HepG2 (cell line): ENCODE results near the gene FCHO1. TPM values are rescaled to one million over a fixed set of nuclear protein-coding genes. Genes with fewer than 3 reads are reported as not detected.
A peak's percentile ranks its signal among the peaks of the same experiment; 100 is the strongest.

ENCODE experiments used
- DNMT3B ChIP-seq: conservative IDR thresholded peaks from 2 replicates; pipeline ENCODE4 v1.6.1; 2016; ENCODE audit warnings: missing biosample characterization, control low read depth
- FOSL2 ChIP-seq: sonication (generic); formaldehyde crosslinking; IDR thresholded peaks from 2 replicates; pipeline ENCODE4 v1.4.0; 2020; ENCODE audit warnings: missing genetic modification reagents
- IRF1 ChIP-seq: sonication (generic); formaldehyde crosslinking; IDR thresholded peaks from 2 replicates; pipeline ENCODE4 v1.4.0; 2020; ENCODE audit warnings: low read depth, mild to moderate bottlenecking, missing genetic modification reagents
- MTF2 ChIP-seq: sonication (generic); formaldehyde crosslinking; IDR thresholded peaks from 2 replicates; pipeline ENCODE4 v1.5.0; 2020; ENCODE audit warnings: missing genetic modification reagents, borderline replicate concordance
- NFYB ChIP-seq: sonication (generic); formaldehyde crosslinking; IDR thresholded peaks from 2 replicates; pipeline ENCODE4 v1.4.0; 2020; ENCODE audit warnings: missing genetic modification reagents
- PBX2 ChIP-seq: IDR thresholded peaks from 2 replicates; pipeline ENCODE4 v1.6.1; 2016; ENCODE audit warnings: control low read depth
- SRSF1 ChIP-seq: fragments of 200-400 bp; formaldehyde crosslinking; optimal IDR thresholded peaks from 2 replicates; pipeline ENCODE3; 2017; ENCODE audit warnings: mild to moderate bottlenecking, low read depth, low read length, moderate library complexity
- TERF1 ChIP-seq: sonication (generic); formaldehyde crosslinking; IDR thresholded peaks from 2 replicates; pipeline ENCODE4 v1.8.0; 2022; ENCODE audit warnings: mild to moderate bottlenecking, missing genetic modification reagents, moderate library complexity
- THRA ChIP-seq: sonication (generic); formaldehyde crosslinking; IDR thresholded peaks from 2 replicates; pipeline ENCODE4 v1.4.0; 2020; ENCODE audit warnings: missing genetic modification reagents, borderline replicate concordance
- XRCC5 ChIP-seq: fragments of 200-400 bp; formaldehyde crosslinking; optimal IDR thresholded peaks from 2 replicates; pipeline ENCODE3; 2017; ENCODE audit warnings: mild to moderate bottlenecking, low read length
- ZBTB25 ChIP-seq: IDR thresholded peaks from 2 replicates; pipeline ENCODE4 v1.6.1; 2018; ENCODE audit warnings: missing genetic modification reagents
- ZFP36 ChIP-seq: fragments of 150-350 bp; IDR thresholded peaks from 2 replicates; pipeline ENCODE4 v1.6.1; 2018; ENCODE audit warnings: borderline replicate concordance, low read length, low read depth; ENCODE audit not compliant: partially characterized antibody
- ZFP91 ChIP-seq: sonication (generic); formaldehyde crosslinking; IDR thresholded peaks from 2 replicates; pipeline ENCODE4 v1.9.0; 2022; ENCODE audit warnings: missing genetic modification reagents, mild to moderate bottlenecking, borderline replicate concordance
- ZNF225 ChIP-seq: sonication (generic); formaldehyde crosslinking; IDR thresholded peaks from 2 replicates; pipeline ENCODE4 v1.4.0; 2020; ENCODE audit warnings: mild to moderate bottlenecking, missing genetic modification reagents
- ZNF260 ChIP-seq: sonication (generic); formaldehyde crosslinking; IDR thresholded peaks from 2 replicates; pipeline ENCODE4 v1.4.0; 2020; ENCODE audit warnings: missing genetic modification reagents, low read depth, mild to moderate bottlenecking, borderline replicate concordance
- ZNF34 ChIP-seq: sonication (generic); formaldehyde crosslinking; IDR thresholded peaks from 2 replicates; pipeline ENCODE4 v1.4.0; 2020; ENCODE audit warnings: mild to moderate bottlenecking, missing genetic modification reagents, borderline replicate concordance
- ZNF350 ChIP-seq: sonication (generic); formaldehyde crosslinking; IDR thresholded peaks from 2 replicates; pipeline ENCODE4 v1.4.0; 2020; ENCODE audit warnings: mild to moderate bottlenecking, low read depth, missing genetic modification reagents, borderline replicate concordance
- ZNF558 ChIP-seq: sonication (generic); formaldehyde crosslinking; IDR thresholded peaks from 2 replicates; pipeline ENCODE4 v1.9.0; 2022; ENCODE audit warnings: mild to moderate bottlenecking, missing genetic modification reagents, borderline replicate concordance
- ZNF713 ChIP-seq: sonication (generic); formaldehyde crosslinking; IDR thresholded peaks from 2 replicates; pipeline ENCODE4 v1.4.0; 2020; ENCODE audit warnings: mild to moderate bottlenecking, missing genetic modification reagents
- ZSCAN22 ChIP-seq: sonication (generic); formaldehyde crosslinking; IDR thresholded peaks from 2 replicates; pipeline ENCODE4 v1.4.0; 2020; ENCODE audit warnings: mild to moderate bottlenecking, missing genetic modification reagents
- polyA plus RNA-seq, 8 experiments: library from polyadenylated mRNA; depleted of rRNA in 3 of 8; stranded (reverse) in 7 of 8; unstranded in 1 of 8; fragments of >200 nt; fragmentation: Illumina TruSeq in 4 of 8; extraction: Trizol in 4 of 8; gene quantifications; 2 replicates each; pipeline versions ENCODE4 v1.2.1 to v1.2.3, GENCODE V29; 2011 to 2016; ENCODE audit warnings: low read depth in 4 of 8, missing spikeins in 1 of 8, mixed read lengths in 1 of 8; ENCODE audit not compliant: insufficient read depth in 1 of 8
- total RNA-seq, 5 experiments: library from RNA; depleted of rRNA; stranded (reverse); fragments of >200 nt; fragmentation: Illumina TruSeq; extraction: Trizol; gene quantifications; 2 replicates each; pipeline ENCODE4 v1.2.3, GENCODE V29; 2016; ENCODE audit warnings: low read depth in 1 of 5

FCHO1 gene
- total and polyA plus RNA-seq, 2 of the 13 experiments (the other 11 are each of a cell fraction or from before 2014, with no cell fraction given), result 1.3 to 3.1 TPM

- no peak for TF ChIP-seq ZFP36
- no peak for TF ChIP-seq NFYB (CRISPR knock-in tag)
- TF ChIP-seq ZBTB25, result no peak
- peak; percentile 63; the same call in 1 of the 2 replicates for TF ChIP-seq ZNF350 (CRISPR knock-in tag)
- TF ChIP-seq FOSL2 (CRISPR knock-in tag), result no peak; the same call in 1 of the 2 replicates
- no peak for TF ChIP-seq SRSF1
- no peak for TF ChIP-seq PBX2 (CRISPR knock-in tag)
- TF ChIP-seq IRF1, result no peak
- TF ChIP-seq TERF1 (CRISPR knock-in tag), result no peak
- TF ChIP-seq ZNF558 (CRISPR knock-in tag), result no peak
- no peak for TF ChIP-seq ZNF713
- no peak for TF ChIP-seq DNMT3B (CRISPR knock-in tag)
- TF ChIP-seq ZNF260, result no peak
- no peak for TF ChIP-seq ZNF225 (CRISPR knock-in tag)
- TF ChIP-seq MTF2 (CRISPR knock-in tag), result no peak
- TF ChIP-seq ZNF34 (CRISPR knock-in tag), result no peak
- TF ChIP-seq XRCC5, result peak; percentile 13
- peak; percentile 93 for TF ChIP-seq ZFP91 (CRISPR knock-in tag)
- TF ChIP-seq ZSCAN22 (CRISPR knock-in tag), result no peak
- peak; percentile 90; the same call in 1 of the 2 replicates for TF ChIP-seq THRA
These were observed 15.4 kb downstream of the FCHO1 start (continued) for GRCh38 chr19:17766543-17767131.
